HTR-8/SVneo (cell line): ENCODE results near the gene TRAF3IP1.

ENCODE experiments used
- DNase-seq: peaks from one replicate; pipeline ENCODE4 v3.0.0; 2011; ENCODE audit warnings: low spot score, mixed read lengths; ENCODE audit not compliant: insufficient read length
- FAIRE-seq: peaks from 2 replicates; lab custom pipeline; 2011; peaks lifted over from hg19 to GRCh38; lab: Jason Lieb, UNC

TRAF3IP1 gene

DNA sequence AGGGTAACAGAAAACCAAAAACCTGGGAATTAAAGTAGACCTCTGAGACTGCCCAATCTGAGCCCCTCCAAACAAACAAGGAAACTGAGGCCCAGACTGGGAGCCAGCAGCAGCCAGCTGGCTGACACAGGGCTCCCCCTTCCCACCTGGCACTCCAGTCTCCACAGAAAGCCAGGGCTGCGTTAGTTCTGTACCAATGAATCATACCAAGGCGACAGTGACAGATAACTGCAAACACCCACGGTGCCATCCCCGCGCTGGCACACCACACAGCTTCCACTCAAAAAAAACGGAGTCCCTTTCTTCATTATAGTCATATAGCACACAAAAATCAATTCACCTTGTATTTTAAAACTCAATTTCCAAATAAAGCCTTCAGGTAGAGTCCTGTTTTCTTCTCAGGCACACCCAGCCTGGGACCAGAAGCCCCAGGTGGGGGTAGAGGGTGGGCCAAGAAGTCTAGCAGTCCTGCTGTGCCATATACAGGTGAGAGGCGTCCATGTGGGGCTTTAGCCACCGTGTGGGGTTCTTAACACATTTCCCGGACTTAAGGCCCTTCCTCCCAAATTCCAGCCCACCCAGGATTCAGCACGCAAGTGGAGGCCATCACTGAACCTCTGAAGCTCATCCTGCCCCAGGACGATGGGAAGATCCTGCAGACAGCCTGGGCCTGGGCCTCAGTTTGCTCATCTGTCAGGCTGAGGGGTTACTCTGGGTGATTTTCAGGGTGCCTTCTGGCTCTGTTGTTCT, 33.2 kb upstream of the TRAF3IP1 start:
- FAIRE-seq = no peak
- no peak for DNase-seq

DNA sequence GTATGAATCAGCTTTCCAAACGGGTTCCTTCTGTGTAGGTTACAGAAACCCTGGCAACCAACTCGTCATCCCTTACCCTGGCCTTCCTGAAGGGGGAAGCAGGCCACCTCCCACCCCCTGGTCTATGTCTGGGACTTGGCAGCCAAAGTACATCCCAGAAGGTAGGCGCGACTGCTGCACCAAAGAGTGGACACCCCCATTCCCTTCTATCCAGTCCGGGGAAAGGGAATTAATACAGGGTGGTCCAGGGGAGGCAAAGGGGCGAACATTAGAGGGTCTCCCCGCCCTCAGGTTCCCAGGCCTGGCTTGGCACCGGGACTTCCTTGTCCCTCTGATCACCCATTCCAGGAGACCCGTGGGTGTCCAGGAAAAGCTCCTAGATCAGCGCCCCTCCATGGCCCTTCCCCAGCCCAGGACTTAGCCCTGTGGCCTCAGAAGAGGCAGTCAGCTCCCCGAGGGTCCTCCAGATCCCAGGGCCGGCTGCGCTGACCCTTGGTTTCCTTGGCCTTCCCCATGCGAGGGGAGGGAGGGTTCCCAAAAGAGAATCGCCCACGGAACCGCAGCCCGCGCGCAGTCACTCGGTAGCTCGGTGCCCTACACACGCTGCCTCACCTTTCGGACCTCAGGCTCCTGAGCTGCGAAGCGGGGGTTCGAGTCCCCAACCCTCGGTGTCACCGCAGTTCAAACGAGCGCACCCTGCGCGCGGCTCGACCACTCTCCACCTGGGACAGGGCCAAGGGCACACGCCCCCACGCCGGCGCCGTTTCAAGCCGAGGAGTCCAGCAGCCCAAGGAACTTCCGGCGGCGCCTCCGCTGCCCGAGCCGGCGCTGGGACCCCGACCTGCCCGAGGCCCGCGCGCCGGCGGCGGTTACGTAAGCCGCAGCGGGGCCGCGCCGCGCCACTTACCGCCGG, 32.3 kb upstream of the TRAF3IP1 start, which contains the start of gene PER2:
Gene PER2, minus strand, starts transcription at position 874 of the 913 bp plus-strand sequence. CDS start 10,674 bp downstream, outside the sequence.
- peak; percentile 57 for DNase-seq
- no peak for FAIRE-seq

- FAIRE-seq (peak; percentile 83), DNase-seq (peak; percentile 96)
Observed at GRCh38 chr2:238288650-238289573, 31.4 kb upstream of the TRAF3IP1 start.

- no peak for DNase-seq
- no peak for FAIRE-seq
Observed at GRCh38 chr2:238289574-238289973, 30.7 kb upstream of the TRAF3IP1 start.

DNA sequence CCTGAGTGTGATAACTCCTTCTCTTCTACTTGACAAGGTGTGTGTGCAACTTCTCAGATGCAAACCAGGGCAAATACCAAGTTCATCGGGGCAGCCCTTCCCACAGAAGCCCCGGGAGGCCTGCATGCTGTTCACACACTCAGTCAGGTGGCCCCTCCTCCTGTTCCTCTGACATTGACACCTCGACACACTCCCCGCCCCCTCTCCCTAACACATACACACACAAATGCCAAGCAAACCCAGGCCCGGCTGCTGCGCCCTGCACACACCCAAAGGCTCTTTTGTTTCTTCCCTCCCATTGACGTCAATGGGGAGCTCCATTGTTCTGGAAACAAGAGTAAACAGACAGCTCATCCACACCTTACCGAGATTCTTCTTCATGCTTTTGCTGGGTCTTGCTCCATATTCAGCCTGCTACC, 30.2 kb upstream of the TRAF3IP1 start:
- DNase-seq = no peak
- no peak for FAIRE-seq

DNA sequence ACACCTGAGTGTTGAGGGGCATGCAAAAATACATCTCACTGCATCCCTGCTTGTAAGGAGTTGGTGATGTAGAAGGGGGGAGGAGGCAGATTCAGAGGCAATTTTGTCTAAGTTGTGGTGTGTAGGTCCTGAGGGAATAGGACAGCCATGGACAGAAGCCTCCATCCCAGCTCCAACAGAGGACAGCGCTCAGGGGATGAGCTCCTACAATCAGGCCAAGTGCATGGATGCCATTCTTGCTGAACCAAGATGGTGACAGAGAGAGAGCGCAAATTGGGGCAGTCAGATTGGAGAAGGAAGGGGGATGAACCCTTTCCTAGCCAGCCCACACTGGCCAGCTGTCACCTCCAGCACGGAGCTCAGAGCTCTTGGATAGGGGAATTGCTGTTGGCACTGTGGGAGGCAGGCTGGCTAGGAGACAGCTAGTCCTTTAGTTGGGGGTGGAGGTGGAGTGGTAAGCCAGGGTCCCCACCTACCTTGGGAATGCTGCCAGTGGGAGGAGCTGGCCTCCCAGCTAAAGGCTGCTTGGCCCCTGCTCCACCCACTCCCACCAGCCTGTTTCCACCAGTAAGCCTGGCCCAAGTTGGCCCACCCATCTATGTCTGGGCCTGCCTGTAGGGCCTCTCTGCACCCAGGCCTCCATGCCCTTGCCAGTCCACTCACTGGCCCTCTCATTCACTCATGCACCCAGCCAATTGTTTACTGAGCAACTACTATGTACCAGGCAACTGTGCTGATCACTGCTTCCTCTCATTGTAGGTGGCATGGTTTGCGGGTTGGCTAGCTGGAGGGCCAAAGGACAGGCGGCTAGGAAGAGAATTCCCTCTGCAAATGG, 29.4 kb upstream of the TRAF3IP1 start:
- FAIRE-seq (no peak), DNase-seq (no peak)

DNA sequence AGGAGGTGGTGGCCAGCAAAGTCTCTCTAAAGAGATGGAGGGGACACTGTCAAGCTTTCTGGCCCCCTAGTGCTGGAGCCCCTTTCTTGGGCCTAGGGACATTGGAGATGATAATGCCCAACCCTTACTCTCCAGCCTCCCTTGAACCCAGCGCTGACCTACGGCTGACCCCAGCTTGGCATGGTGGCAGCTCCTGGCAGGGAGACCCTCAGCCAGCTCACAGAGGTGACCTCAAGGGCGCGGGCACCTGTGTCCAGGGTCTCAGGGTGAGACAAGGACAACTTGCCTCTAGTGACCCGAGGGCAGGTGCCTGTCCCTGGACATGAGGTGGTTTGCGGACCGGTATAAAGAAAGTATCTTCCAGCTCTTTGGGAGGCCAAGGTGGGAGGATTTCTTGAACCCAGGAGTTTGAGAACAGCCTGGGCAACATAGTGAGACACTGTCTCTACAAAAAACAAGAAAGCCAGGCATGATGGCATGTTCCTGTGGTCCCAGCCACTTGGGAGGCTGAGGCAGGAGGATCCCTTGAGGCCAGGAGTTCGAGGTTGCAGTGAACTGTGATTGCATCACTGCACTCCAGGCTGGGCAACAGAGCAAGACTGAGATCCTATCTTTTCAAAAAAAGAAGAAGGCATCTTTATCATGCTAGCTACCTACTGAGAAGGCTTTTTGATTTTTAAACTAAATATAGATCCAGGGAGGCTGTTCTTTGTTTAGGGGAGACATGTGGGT, 28.6 kb upstream of the TRAF3IP1 start:
- FAIRE-seq = no peak
- DNase-seq = no peak

- DNase-seq (no peak), FAIRE-seq (no peak)
Observed at GRCh38 chr2:238294046-238294392, 26.3 kb upstream of the TRAF3IP1 start.

DNA sequence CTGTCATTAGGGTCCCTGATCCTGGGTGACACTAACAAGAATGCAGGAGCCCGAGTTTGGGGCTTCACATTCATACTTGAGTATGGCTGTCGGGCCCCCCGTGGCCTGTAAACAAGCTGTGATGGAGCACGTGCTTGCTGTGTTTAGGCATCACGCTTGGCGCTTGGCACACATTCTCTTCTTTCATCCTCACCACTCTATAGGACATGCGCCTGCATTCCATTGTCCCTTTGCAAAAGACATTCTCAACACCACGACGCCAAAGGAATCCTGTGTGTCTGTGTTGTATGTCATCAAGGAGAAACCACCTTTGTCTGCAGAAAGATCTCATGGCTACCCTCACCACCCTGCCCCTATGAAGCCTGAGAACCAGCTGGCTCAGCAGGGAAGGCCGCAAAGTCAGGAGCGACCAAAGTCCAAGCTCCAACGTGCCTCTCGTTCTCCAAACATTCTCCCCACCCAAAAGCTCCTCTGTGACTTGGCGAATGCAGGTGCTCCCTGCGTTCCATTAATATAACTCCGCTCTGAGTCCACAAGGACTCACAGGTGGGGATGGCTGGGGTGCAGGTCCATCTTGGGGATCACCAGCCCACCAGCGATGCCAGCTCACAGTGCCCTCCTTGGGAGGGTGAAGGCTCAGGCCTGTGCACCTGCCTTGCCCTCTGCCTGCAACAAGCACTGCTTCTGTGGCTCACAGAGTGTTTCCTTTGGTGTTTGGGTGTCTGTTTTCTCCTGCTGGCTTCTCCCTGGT, 25.8 kb upstream of the TRAF3IP1 start:
- no peak for DNase-seq
- no peak for FAIRE-seq

- FAIRE-seq (no peak), DNase-seq (no peak)
Observed at GRCh38 chr2:238295144-238296112, 24.9 kb upstream of the TRAF3IP1 start.

DNA sequence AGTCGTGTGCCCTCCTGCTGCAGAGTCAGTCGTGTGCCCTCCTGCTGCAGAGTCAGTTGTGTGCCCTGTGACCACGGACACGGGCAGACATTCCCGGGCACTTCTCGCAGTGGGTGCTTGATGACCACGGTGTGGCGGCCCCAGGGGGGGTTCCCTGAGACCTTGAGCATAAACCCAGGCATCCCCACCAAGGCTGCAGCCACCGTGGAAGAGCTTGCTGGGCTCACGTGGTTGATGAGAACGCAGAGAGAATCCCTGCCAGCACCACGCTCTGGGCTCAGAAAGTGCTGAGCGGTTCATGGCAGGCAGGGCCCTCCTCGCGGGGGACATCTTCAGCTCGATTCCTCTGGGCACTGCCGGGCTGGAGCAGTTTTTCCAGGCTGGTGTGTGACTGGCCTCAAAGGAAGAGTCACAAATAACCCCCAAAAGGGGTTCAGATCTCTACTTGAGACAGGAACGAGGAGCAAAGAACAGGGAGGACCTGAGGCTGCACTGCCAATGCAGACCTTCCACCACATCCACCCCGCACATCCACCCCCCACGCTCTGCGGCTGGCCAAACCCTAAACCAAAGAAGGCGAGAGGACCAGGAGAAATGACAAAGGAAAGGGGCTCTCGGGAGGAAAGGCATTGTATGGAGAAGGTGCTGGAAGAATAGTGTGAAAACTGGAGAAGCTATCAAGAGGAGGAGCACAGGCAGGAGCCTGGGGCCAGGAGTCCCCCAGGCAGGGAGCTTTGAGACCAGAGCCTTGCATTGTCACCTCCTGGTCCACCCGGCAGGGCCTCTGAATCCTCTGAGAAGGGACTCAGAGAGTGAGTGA, 23.5 kb upstream of the TRAF3IP1 start:
- DNase-seq (no peak), FAIRE-seq (no peak)

DNA sequence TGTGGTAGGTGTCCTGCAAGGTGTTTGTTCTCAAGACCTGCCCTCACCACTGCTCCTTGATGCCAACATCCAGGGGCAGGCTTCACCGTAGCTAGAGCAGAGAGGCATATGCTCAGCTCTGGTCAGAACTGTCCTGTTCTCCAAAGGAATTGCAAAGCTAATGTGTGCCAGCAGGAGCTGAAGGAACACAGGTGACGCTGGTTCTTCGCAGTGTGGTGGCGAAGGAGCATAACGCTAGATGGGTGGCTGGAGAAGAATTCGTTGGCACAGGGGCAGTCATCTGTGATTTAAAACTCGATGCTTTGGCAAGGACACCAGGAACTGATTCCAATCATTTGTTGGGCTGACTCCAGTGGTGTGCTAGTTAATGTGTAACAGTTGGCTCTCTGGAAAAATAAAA, 20.5 kb upstream of the TRAF3IP1 start:
- FAIRE-seq = no peak
- no peak for DNase-seq

- no peak for DNase-seq
- no peak for FAIRE-seq
Observed at GRCh38 chr2:238302087-238302486, 18.2 kb upstream of the TRAF3IP1 start.

DNA sequence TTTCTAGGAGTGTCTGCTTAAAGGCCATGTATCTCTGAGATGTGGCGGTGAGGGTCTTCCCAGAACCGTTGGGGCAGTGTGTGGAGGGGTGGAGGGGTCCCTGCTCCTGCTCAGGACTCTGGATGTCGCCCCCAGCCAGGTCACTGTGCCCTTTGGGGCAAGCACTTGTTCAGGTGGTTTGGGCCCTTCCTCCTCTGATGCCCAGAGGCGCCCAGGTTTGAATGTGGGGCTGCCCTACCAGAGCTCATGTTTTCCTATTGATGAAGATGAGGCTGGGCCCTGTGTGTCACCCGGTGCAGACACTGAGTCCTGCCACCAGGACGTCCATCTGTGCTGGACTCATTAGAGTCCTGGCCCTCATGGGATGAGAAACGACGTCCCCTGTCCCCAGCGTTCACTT, 17.6 kb upstream of the TRAF3IP1 start:
- DNase-seq (no peak), FAIRE-seq (no peak)

- no peak for FAIRE-seq
- DNase-seq = no peak
Observed at GRCh38 chr2:238304116-238304515, 16.2 kb upstream of the TRAF3IP1 start.
